ENCODE measurements around the gene ZFYVE27. TPM values are rescaled to one million over a fixed set of nuclear protein-coding genes. Genes with fewer than 3 reads are reported as not detected.

Gene ZFYVE27
- total RNA-seq, 1 donor from 2014 or later: 27.0 TPM

- H3K27ac Mint-ChIP-seq (ENCODE audit: unreplicated experiment): no peak overlapping the region
- H3K4me1 Mint-ChIP-seq (ENCODE audit: unreplicated experiment): no peaks in the 10 kb centered on the region
- DNase-seq (ENCODE audit: extremely low spot score, unreplicated experiment): no peak
- TF ChIP-seq CTCF (IDR thresholded peaks at IDR 0.05): no peak
- no peaks in the 10 kb centered on the region for H3K9me3 Mint-ChIP-seq (ENCODE audit: unreplicated experiment)
- no peak overlapping the region for H3K4me3 Mint-ChIP-seq (ENCODE audit: unreplicated experiment)
- H3K27me3 Mint-ChIP-seq (ENCODE audit: unreplicated experiment): peaks cover 28% of the 10 kb centered on the region
- H3K36me3 Mint-ChIP-seq (ENCODE audit: unreplicated experiment): no peaks in the 10 kb centered on the region
Measured at GRCh38 chr10:97805949-97806348, 69.0 kb downstream of the ZFYVE27 start.

- no peak overlapping the region for H3K27ac Mint-ChIP-seq (ENCODE audit: unreplicated experiment)
- TF ChIP-seq CTCF (IDR thresholded peaks at IDR 0.05): no peak
- H3K36me3 Mint-ChIP-seq (ENCODE audit: unreplicated experiment): no peaks in the 10 kb centered on the region
- no peak overlapping the region for H3K4me3 Mint-ChIP-seq (ENCODE audit: unreplicated experiment)
- no peak for DNase-seq (ENCODE audit: extremely low spot score, unreplicated experiment)
- no peaks in the 10 kb centered on the region for H3K9me3 Mint-ChIP-seq (ENCODE audit: unreplicated experiment)
- H3K27me3 Mint-ChIP-seq (ENCODE audit: unreplicated experiment): peaks cover 5% of the 10 kb centered on the region
- peaks cover 4% of the 10 kb centered on the region for H3K4me1 Mint-ChIP-seq (ENCODE audit: unreplicated experiment)
Measured at GRCh38 chr10:97810446-97810845, 73.5 kb downstream of the ZFYVE27 start.

Other genes starting within 250 kb of the ZFYVE27 start
- gene MMS19, start 238.7 kb upstream of the ZFYVE27 start, total RNA-seq: 70.1 and 71.1 TPM in 2 replicates
- 25.6 and 27.7 TPM in 2 replicates for gene UBTD1, start 238.2 kb upstream of the ZFYVE27 start, total RNA-seq
- not detected in 2 replicates for gene ANKRD2, start 164.3 kb upstream of the ZFYVE27 start, total RNA-seq
- not detected in 2 replicates for gene HOGA1, start 152.7 kb upstream of the ZFYVE27 start, total RNA-seq
- not detected in 2 replicates for gene C10orf62, start 147.4 kb upstream of the ZFYVE27 start, total RNA-seq
- gene MORN4, start 103.6 kb upstream of the ZFYVE27 start, total RNA-seq: 13.1 and 13.3 TPM in 2 replicates
- gene PI4K2A, start 96.5 kb upstream of the ZFYVE27 start, total RNA-seq: 22.0 and 22.1 TPM in 2 replicates
- 4.5 and 5.7 TPM in 2 replicates for gene AVPI1, start 49.9 kb upstream of the ZFYVE27 start, total RNA-seq
- gene MARVELD1, start 23.4 kb upstream of the ZFYVE27 start, total RNA-seq: 107 and 111 TPM in 2 replicates
- not detected in 2 replicates for gene SFRP5, start 34.9 kb downstream of the ZFYVE27 start, total RNA-seq
- 0.05 TPM in 1 of 2 replicates, not detected in the other for gene GOLGA7B, start 112.7 kb downstream of the ZFYVE27 start, total RNA-seq

All from osteocyte (in vitro differentiated cells).